Cerebellar nuclear complex (tissue), 1 donor: ENCODE results near the gene SLC23A2.
"Not testable (repeated sequence)": the region's sequence is repeated elsewhere in the genome, so short reads cannot be mapped to it uniquely, and the experiment has no call there.

Experiments
- DNase-seq, 2 experiments: peaks; one replicate each; lab custom pipeline; 2025; lab: John Stamatoyannopoulos, UW

The SLC23A2 gene

GRCh38 chr20:4936392-4936850 is 64.9 kb downstream of the SLC23A2 start:
- DNase-seq, result no peak

GRCh38 chr20:4932061-4932460 is 69.2 kb downstream of the SLC23A2 start:
- no peak for DNase-seq

GRCh38 chr20:4929686-4930397 is 71.5 kb downstream of the SLC23A2 start:
- DNase-seq, result no peak

DNA sequence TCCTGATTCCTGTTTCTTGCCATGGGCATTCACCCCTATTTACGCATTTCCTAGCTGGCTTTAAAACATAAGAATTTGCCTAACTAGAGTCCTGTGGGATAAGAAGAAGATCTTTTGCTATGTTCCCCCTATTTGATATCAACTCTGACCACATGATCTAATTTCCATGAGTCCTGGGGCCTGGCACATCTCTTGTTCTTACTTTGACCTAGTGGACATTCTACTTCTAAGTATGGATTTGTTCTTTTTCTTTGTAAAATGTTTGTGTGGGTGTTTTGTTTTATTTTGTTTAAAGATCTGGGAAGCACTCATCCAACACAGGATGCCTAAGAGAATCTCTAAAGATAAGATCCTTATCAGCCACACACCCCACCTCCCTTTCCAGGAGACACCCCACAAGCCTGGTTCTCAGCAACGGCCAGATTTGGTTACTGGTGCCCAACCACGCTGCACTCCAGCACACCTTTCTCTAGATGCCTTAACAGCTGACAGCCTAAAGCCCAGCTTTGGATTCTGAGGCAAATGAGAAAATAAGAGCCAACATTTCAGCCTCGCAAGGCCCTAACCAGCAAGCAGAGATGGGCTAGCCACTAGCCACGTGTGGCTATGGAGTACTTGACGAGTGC is 74.7 kb downstream of the SLC23A2 start:
- no peak for DNase-seq

DNA sequence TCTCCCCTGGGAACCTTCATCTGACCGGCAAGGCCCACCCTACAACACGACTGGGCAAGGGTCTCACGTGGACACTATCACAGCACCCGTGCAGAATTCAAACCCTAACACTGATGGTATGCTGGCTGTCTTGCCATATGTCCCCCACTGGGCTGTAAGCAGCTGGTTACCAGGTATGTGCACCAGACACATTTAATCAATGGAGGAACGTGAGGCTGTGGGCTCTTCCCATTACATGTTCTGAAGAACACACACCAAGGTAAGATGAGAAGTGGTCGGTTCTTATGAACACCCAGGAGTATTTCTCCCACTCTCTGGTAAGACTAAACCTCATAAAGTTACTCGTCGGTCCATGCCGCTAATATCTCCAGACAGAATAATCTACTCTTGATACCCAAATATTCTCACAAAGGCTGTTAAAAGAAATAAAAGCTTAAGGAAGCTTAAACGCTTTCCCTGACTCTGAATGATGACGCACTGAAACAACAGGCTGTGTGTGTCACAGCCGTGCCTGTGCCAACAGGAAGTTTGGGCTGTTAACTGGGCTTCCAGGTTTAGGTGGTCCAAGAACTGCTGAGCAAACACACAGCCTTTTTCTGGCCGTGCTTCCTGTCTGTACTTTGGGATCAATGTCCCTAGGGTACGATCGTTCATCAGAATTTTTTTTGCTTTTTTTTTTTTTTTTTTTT is 75.3 kb downstream of the SLC23A2 start:
- no peak for DNase-seq

- DNase-seq, result no peak
Measured at GRCh38 chr20:4924446-4924845, 76.9 kb downstream of the SLC23A2 start.

GRCh38 chr20:4924032-4924431 is 77.3 kb downstream of the SLC23A2 start:
- DNase-seq, result no peak

DNA sequence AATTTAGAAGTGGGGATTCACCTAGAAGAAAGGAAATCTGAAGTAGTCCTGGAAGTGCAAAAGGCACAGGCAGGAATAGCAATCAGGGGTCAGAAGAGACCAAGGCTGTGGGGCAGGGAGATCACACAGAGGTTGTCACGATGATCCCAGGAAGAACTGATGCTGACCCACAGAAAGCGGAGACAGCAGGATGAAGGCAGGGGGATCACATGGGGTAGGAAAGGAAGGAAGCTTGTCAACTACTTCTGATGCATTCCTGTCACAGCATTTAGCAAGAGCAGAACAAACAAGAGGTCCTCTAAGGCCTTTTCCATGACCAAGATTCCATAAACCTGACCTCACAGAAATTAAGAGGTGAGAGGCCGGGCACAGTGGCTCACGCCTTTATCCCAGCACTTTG is 79.1 kb downstream of the SLC23A2 start:
- DNase-seq, result no peak

- not testable (repeated sequence) for DNase-seq
Measured at GRCh38 chr20:4921271-4921670, 80.0 kb downstream of the SLC23A2 start.

- no peak for DNase-seq
Measured at GRCh38 chr20:4920655-4921054, 80.7 kb downstream of the SLC23A2 start.

DNA sequence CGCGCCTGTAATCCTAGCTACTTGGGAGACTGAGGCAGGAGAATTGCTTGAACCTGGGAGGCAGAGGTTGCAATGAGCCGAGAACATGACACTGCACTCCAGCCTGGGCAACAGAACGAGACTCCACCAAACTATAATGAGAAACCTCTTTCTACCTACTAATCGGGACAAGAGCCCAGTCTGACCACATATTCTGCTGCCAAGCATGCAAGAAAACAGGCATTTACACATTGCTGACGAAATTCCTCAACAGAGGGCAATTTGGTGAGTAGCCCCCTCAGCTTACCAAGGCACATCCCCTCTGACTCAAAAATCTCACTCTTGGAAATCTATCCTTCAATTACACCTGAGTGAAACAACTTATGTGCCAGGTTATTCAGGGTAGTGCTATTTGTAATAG is 81.2 kb downstream of the SLC23A2 start:
- no peak for DNase-seq

GRCh38 chr20:4919047-4919704 is 82.1 kb downstream of the SLC23A2 start:
- peak in 1 of 2 experiments; percentile 27 for DNase-seq

GRCh38 chr20:4918473-4918872 is 82.8 kb downstream of the SLC23A2 start:
- no peak for DNase-seq

- DNase-seq, result no peak
Measured at GRCh38 chr20:4916971-4917881, 84.1 kb downstream of the SLC23A2 start.

GRCh38 chr20:4913147-4913546 is 88.2 kb downstream of the SLC23A2 start:
- no peak for DNase-seq

DNA sequence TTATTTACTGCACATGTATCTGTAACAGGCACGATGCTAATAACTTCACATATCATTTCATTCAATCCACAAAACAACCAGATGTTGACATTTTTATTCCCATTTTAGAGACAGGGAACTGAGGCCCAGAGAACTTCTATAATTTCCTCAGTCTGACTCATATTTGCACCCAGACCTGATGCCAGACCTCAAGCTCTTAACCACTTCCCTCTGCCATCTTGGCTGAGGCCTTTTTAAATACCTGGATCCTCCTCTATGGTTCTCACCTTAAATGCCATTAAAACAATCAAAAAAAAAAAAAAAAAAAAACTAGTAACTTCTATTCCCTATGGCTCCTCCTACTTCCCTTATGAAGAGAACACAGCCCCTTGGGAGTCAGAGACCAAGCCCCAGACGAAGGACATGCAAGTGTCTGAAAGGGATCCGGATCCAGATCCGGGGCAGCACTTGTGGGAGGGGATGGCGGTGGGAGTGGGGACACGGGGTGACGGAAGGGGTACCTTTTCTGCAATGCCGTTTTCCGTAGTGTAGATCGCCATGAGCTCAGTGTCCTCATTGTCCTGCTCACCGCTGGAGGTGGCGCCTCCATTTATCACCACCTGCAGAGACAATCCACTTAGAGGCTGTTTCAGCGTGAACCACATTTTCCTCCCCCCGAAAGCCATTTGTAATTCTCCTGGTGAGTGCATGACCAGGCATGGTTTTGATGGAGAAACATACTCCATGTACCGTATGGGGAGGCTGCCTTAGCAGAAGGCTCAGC is 88.7 kb downstream of the SLC23A2 start:
- DNase-seq, result no peak

- DNase-seq, result no peak
Measured at GRCh38 chr20:4910951-4911350, 90.4 kb downstream of the SLC23A2 start.

- no peak for DNase-seq
Measured at GRCh38 chr20:4905613-4906012, 95.7 kb downstream of the SLC23A2 start.

- no peak for DNase-seq
Measured at GRCh38 chr20:4905195-4905594, 96.1 kb downstream of the SLC23A2 start.

- DNase-seq, result no peak
Measured at GRCh38 chr20:4904127-4904860, 97.0 kb downstream of the SLC23A2 start.
